ENCODE measurements around the gene RAB40B. TPM values are rescaled to one million over a fixed set of nuclear protein-coding genes. Genes with fewer than 3 reads are reported as not detected.

RAB40B gene
- total and polyA plus RNA-seq, 2 of the 13 experiments (the other 11 are each of a cell fraction or from before 2014, with no cell fraction given), result 6.2 to 6.5 TPM

GRCh38 chr17:82710499-82711232, 12.2 kb upstream of the RAB40B start (continued):
- TF ChIP-seq SNAPC4 (CRISPR knock-in tag; IDR thresholded peaks at IDR 0.05) (no peak), RAD21 (CRISPR knock-in tag; IDR thresholded peaks at IDR 0.05) (peak; percentile 15; the same call in 1 of the 2 replicates), ZNF136 (CRISPR knock-in tag; IDR thresholded peaks at IDR 0.05; ENCODE audit: low read depth) (no peak), ZNF17 (CRISPR knock-in tag; IDR thresholded peaks at IDR 0.05) (no peak), MED13 (CRISPR knock-in tag; IDR thresholded peaks at IDR 0.05) (0 out of 2 replicates have a peak, but pooled peaks have one; percentile 36), RELA (CRISPR knock-in tag; IDR thresholded peaks at IDR 0.05) (no peak), ZNF383 (CRISPR knock-in tag; IDR thresholded peaks at IDR 0.05; ENCODE audit: borderline replicate concordance) (no peak), TOPORS (CRISPR knock-in tag; IDR thresholded peaks at IDR 0.05) (no peak), ZNF7 (CRISPR knock-in tag; IDR thresholded peaks at IDR 0.05) (no peak), SP5 (CRISPR knock-in tag; IDR thresholded peaks at IDR 0.05; ENCODE audit: borderline replicate concordance, low read depth) (no peak), HIVEP1 (CRISPR knock-in tag; IDR thresholded peaks at IDR 0.05) (no peak), HOXA3 (CRISPR knock-in tag; IDR thresholded peaks at IDR 0.05) (0 out of 2 replicates have a peak, but pooled peaks have one; percentile 20), RNF2 (conservative IDR thresholded peaks at IDR 0.05; ENCODE audit: low read depth) (no peak), SAFB2 (CRISPR knock-in tag; IDR thresholded peaks at IDR 0.05; ENCODE audit: borderline replicate concordance, low read depth) (no peak), ZFP62 (CRISPR knock-in tag; IDR thresholded peaks at IDR 0.05) (no peak)
- TF ChIP-seq, protein P1, sequence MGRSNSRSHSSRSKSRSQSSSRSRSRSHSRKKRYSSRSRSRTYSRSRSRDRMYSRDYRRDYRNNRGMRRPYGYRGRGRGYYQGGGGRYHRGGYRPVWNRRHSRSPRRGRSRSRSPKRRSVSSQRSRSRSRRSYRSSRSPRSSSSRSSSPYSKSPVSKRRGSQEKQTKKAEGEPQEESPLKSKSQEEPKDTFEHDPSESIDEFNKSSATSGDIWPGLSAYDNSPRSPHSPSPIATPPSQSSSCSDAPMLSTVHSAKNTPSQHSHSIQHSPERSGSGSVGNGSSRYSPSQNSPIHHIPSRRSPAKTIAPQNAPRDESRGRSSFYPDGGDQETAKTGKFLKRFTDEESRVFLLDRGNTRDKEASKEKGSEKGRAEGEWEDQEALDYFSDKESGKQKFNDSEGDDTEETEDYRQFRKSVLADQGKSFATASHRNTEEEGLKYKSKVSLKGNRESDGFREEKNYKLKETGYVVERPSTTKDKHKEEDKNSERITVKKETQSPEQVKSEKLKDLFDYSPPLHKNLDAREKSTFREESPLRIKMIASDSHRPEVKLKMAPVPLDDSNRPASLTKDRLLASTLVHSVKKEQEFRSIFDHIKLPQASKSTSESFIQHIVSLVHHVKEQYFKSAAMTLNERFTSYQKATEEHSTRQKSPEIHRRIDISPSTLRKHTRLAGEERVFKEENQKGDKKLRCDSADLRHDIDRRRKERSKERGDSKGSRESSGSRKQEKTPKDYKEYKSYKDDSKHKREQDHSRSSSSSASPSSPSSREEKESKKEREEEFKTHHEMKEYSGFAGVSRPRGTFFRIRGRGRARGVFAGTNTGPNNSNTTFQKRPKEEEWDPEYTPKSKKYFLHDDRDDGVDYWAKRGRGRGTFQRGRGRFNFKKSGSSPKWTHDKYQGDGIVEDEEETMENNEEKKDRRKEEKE (IDR thresholded peaks at IDR 0.05), result no peak
- TF ChIP-seq, protein P2, sequence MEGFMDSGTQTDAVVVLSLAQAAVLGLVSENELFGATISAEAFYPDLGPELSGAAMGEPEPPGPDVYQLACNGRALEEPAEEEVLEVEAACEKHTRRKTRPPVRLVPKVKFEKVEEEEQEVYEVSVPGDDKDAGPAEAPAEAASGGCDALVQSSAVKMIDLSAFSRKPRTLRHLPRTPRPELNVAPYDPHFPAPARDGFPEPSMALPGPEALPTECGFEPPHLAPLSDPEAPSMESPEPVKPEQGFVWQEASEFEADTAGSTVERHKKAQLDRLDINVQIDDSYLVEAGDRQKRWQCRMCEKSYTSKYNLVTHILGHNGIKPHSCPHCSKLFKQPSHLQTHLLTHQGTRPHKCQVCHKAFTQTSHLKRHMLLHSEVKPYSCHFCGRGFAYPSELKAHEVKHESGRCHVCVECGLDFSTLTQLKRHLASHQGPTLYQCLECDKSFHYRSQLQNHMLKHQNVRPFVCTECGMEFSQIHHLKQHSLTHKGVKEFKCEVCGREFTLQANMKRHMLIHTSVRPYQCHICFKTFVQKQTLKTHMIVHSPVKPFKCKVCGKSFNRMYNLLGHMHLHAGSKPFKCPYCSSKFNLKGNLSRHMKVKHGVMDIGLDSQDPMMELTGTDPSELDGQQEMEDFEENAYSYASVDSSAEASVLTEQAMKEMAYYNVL (CRISPR knock-in tag; IDR thresholded peaks at IDR 0.05; ENCODE audit: borderline replicate concordance), result no peak
- TF ChIP-seq, protein P3, sequence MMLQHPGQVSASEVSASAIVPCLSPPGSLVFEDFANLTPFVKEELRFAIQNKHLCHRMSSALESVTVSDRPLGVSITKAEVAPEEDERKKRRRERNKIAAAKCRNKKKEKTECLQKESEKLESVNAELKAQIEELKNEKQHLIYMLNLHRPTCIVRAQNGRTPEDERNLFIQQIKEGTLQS (CRISPR knock-in tag; IDR thresholded peaks at IDR 0.05), result no peak
- TF ChIP-seq, protein P4, sequence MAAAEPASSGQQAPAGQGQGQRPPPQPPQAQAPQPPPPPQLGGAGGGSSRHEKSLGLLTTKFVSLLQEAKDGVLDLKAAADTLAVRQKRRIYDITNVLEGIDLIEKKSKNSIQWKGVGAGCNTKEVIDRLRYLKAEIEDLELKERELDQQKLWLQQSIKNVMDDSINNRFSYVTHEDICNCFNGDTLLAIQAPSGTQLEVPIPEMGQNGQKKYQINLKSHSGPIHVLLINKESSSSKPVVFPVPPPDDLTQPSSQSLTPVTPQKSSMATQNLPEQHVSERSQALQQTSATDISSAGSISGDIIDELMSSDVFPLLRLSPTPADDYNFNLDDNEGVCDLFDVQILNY (CRISPR knock-in tag; conservative IDR thresholded peaks at IDR 0.05), result no peak
